ENCODE data around the gene FOXRED2.

Gene FOXRED2

GRCh38 chr22:36442506-36443197 lies 64.2 kb downstream of the FOXRED2 start:
- no peaks in the 10 kb centered on the region for H3K36me3 ChIP-seq (ENCODE audit: control insufficient read depth in 1 of 2, insufficient read depth in 2 of 2, low read length in 2 of 2)
- no peak overlapping the region for H3K4me3 ChIP-seq (ENCODE audit: low read depth in 1 of 2, low read length in 2 of 2)
- H3K4me1 ChIP-seq (ENCODE audit: control insufficient read depth in 1 of 2, insufficient read depth in 2 of 2, low read length in 2 of 2) = peaks cover 0 to 6% of the 10 kb centered on the region in 2 donors

GRCh38 chr22:36440429-36441002 lies 66.3 kb downstream of the FOXRED2 start:
- Histone ChIP-seq H3K4me1 (ENCODE audit: control insufficient read depth in 1 of 2, insufficient read depth in 2 of 2, low read length in 2 of 2) (peaks cover 6 to 8% of the 10 kb centered on the region in 2 donors), H3K27ac (ENCODE audit: low read length) (no peak overlapping the region), H3K36me3 (ENCODE audit: control insufficient read depth in 1 of 2, insufficient read depth in 2 of 2, low read length in 2 of 2) (no peaks in the 10 kb centered on the region), H3K4me3 (ENCODE audit: low read depth in 1 of 2, low read length in 2 of 2) (no peak overlapping the region), H3K27me3 (ENCODE audit: low read depth, low read length) (no peaks in the 10 kb centered on the region), H3K9me3 (ENCODE audit: control insufficient read depth in 1 of 2, low read length in 2 of 2) (no peaks in the 10 kb centered on the region)

More at GRCh38 chr22:36442506-36443197, 64.2 kb downstream of the FOXRED2 start:
- H3K27me3 ChIP-seq (ENCODE audit: low read depth, low read length) = no peaks in the 10 kb centered on the region
- no peaks in the 10 kb centered on the region for H3K9me3 ChIP-seq (ENCODE audit: control insufficient read depth in 1 of 2, low read length in 2 of 2)
- no peak overlapping the region for H3K27ac ChIP-seq (ENCODE audit: low read length)

GRCh38 chr22:36439481-36440271 lies 67.2 kb downstream of the FOXRED2 start:
- Histone ChIP-seq H3K36me3 (ENCODE audit: control insufficient read depth in 1 of 2, insufficient read depth in 2 of 2, low read length in 2 of 2) (no peaks in the 10 kb centered on the region), H3K27ac (ENCODE audit: low read length) (no peak overlapping the region), H3K4me3 (ENCODE audit: low read depth in 1 of 2, low read length in 2 of 2) (no peak overlapping the region), H3K27me3 (ENCODE audit: low read depth, low read length) (no peaks in the 10 kb centered on the region), H3K4me1 (ENCODE audit: control insufficient read depth in 1 of 2, insufficient read depth in 2 of 2, low read length in 2 of 2) (peaks cover 6 to 11% of the 10 kb centered on the region in 2 donors), H3K9me3 (ENCODE audit: control insufficient read depth in 1 of 2, low read length in 2 of 2) (no peaks in the 10 kb centered on the region)

Data from muscle layer of duodenum (tissue), 2 donors.